DMS79 (cell line): ENCODE data around the gene SLC44A1.

Source experiments
- DNase-seq: peaks from one replicate; lab custom pipeline; 2025; lab: John Stamatoyannopoulos, UW

The SLC44A1 gene

DNA sequence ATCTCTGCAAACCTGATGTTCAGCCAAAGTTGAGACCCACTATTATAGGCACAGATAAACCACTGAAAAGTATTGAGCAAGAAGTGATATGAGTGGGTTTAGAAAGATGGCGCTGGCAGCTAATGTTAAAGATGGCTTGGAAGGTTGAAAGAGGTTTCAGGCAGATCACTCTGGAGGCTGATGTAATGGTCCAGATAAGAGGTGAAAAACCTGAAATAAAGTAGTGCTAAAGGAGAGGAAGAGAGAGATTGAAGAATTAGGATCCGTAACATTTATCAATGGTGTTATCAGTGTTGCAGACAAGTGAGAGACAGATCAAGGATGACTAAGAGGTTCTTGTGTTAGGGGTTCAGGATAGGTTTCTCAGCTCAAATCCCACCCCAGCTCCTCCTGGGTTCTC lies 58.3 kb downstream of the SLC44A1 start:
- no peak for DNase-seq

DNA sequence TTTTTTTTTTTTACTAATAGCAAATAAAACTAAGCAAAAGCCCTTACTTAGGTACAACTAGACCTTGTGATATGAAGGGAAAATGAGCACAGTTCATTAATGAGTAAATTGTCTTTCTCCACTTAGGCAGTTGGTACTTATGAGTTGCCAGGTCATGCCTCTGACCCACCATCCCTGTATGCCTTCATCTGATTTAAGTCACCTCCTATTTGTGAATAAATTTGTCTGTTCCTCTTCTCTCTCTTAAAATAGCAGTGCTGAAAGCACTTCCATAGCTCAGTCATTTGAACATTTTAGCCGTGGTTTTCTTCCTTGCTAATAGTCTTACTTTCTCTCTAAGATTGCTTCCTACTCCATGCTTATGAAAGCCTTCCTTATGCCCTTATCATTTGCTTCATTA lies 61.4 kb downstream of the SLC44A1 start:
- DNase-seq, result no peak

GRCh38 chr9:105306351-105307140 lies 62.1 kb downstream of the SLC44A1 start:
- DNase-seq, result no peak

- no peak for DNase-seq
Observed at GRCh38 chr9:105307591-105308130, 63.2 kb downstream of the SLC44A1 start.

DNA sequence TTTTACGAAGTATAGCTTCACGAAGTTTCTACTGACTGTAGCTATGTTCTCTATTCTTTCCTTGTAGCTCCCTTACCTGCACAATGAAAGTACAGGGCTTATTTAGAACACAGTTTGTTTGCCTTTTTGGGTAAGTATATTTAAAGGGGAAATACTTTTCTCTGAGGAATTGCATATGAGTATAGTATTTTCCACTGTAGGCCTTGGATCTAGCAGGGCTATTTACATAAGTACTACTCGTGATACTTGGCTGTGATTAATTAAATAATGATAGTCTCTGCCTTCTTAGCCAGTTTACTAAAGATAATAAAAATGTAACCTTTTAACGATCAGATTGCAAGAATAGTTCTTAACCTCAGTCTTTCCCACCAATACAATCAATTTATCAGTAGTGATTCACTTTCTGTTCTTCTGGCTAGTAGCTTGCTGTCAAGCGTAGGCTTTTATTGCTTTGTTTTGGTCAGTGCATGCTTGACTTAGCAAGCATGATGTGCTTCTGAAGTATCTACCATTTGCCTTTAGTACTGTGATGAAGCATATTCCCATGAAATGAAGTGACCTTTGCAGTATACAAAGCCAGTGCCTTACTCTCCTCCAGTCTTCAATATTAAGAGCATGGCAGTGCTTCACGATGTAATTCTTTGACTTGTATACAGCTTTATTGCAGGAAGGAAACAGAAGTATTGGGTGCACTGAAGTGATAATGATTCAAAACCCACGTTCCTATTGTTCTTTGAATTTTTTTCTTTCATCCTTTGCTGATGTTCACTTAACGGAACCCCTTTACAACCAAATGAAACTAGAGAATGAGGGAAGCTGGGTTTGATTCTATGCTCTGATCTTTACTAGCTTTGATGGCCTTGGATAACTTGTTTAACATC lies 64.2 kb downstream of the SLC44A1 start:
- no peak for DNase-seq

DNA sequence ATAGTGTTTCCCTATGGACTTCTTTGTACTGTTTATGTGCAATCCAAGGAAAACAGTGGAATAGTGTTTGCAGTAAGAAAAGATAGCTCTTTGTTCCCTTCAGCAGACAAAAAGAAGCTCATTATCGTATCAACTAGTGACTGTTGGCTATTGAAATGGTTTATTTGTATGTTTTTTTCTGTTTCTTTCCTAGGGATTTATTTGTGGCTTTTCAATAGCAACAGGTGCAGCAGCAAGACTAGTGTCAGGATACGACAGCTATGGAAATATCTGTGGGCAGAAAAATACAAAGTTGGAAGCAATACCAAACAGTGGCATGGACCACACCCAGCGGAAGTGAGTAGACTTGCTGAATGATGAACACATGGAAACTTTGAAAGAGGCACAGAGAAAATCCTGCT lies 65.1 kb downstream of the SLC44A1 start:
- no peak for DNase-seq

DNA sequence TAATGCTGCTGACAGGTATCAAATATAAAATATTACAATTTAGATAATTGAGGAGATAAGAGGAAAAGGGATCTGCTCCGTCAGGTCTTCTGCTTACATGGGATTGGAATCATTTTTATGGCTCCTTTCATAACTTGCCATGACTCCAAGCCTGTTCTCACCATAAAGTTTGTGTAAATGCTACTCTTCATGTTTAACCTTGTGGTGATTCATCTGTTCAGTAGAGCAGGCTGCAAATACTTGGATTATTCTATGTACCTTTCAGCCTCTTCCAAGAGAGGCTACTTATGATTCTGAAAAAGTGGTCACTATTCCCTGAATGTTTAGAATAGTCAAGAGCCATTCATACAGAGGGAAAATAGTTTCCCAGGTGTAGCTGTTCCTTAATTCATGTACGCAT lies 66.9 kb downstream of the SLC44A1 start:
- DNase-seq, result no peak

DNA sequence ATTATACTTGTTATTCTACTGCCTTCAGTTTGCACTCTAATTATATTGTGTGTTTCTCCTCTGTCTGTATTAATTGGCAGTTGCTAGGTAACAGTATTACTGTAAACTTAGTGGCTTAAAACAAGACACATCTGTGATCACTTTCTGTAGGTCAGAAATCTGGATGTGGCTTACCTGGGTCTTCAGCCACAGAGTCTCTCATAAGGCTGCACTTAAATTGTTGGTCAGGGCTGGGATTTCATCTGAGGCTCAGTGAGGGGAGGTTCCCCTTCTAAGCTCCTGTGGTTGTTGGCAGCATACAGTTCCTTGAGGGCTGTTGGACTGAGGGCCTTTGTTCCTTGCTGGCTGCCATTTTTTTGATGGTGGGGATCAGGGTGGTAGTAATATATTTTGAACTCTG lies 68.8 kb downstream of the SLC44A1 start:
- no peak for DNase-seq

DNA sequence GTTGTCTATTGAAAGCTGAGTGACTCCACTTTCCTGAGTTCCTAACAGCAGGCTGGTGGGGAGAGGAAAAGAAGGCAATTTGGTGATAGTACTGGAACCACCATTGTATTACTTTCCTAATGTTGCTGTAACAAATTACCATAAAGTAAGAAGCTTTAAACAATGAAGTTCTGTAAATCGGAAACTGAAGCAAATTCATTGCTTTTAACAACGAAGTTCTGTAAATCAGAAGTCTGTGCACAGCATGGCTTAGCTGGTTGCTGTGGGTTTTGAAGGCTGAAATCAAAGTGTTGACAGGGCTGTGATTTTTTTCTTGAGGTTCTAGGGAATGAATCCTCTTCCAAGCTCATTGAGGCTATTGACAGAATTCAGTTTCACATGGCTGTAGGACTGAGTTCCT lies 72.3 kb downstream of the SLC44A1 start:
- no peak for DNase-seq

DNA sequence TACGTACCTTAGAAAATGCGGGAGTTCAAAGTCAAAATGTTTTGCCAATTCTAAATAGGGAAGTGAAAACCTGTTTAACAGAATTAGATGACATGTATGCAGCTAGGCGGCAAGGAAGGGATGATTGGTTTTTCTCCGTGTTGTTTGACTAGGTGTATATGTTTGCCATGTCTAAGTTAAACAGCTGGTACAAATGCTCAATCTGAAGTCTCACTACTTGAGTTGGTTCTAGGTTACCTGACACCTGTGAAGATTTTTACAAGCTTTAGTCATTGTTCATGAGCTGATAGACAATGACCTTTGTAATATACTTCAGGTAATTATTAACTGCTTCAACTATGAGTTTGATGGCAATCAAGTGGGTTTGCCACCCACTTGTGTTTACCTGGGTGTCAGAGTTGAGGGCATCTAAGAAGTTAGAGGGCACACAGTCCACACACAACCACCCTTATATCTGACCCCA lies 74.3 kb downstream of the SLC44A1 start:
- no peak for DNase-seq

GRCh38 chr9:105319202-105319813 lies 74.9 kb downstream of the SLC44A1 start:
- DNase-seq, result no peak

DNA sequence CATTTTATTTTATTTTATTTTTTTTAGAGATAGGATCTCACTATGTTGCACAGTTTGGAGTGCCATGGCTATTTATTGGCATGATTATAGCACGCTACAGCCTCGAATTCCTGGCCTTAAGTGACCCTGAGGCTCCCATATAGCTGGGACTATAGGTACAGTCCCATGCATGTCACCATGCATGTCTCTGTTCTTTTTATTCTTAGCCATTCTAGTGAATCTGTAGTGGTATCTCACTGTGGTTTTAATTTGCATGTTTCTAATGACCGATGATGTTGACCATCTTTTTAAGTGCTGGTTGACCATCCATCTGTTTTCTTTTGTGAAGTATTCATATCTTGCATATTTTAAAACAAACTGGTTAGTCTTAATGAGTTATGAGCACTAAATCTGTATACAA lies 76.1 kb downstream of the SLC44A1 start:
- no peak for DNase-seq

DNA sequence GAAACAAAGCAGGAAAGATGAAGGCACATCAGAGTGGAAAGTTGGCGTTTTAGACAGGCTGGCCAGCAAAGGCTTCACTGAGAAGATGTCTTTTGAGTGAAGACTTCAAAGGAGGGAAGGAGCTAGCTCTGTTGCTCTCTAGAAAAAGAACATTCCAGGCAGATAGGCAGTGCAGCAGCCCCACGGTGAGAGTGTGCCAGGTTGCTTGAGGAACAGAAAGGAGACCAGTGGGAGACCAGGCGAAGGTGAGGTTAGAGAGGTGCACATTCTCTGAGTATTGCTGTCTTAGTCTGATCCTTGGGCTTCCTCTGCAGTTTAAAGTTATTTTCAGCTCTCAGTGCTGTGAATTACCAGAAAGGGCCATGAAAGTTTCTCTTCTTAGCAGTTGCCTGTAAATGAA lies 83.8 kb downstream of the SLC44A1 start:
- no peak for DNase-seq

DNA sequence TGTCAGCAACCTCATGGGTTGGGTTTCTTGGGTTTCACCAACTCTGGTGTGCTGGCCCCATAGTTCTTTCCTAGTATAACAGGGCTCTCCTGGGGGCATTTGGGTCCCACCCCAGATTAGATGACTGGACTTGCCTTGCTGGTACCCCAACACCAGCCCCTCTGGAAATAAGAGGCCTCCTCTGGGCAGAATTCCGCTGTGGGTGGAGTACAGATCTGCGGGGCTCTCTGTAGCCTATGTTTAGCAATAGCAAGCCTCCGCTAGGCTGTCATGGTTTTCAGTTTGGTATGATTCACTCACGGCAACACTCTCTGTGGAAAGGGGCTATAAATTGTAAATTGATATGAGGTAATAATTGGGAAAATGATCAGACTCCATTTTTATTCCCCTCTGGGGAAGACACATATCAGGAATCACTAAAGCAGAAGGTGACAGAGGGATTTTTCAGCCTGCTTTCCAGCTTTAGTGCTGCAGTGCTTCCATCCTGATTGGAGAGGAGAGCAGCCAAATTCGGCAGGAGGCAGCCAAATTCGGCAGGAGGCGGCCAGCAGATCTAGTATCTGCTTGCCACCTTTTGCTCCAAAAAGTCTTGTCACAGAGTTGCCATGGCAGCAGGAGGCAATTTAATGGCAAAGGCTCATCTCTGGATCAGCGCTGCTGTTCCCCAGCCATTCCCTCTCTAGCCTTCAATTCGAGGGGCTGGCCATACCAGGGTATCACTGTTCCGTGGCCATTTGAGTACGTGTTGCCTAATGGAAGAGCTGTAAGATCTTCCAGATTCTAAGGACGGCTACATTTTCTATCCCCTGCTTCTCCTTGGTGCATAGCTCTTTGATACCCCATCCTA lies 84.6 kb downstream of the SLC44A1 start:
- DNase-seq, result no peak

- no peak for DNase-seq
Observed at GRCh38 chr9:105329719-105330062, 85.2 kb downstream of the SLC44A1 start.

DNA sequence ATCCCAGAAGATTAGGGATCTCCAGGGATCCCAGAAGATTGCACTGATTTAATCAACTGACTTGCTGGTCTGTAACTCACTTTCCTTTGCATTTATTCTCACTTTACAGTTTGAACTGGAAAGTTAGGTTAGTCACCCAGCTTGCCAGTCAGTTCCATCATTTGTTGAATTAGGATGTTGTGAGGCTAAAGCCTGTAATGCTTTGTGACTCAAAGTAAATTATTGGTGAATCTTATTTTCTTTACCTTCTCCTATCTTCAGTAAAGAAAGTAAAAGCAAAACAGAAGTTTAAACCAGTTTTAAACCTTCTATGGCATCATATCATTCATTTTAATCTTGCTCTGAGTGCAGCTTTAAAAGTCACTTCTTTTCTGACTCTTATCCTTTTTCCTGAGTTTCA lies 85.8 kb downstream of the SLC44A1 start:
- no peak for DNase-seq

GRCh38 chr9:105330755-105331154 lies 86.3 kb downstream of the SLC44A1 start:
- DNase-seq, result no peak

DNA sequence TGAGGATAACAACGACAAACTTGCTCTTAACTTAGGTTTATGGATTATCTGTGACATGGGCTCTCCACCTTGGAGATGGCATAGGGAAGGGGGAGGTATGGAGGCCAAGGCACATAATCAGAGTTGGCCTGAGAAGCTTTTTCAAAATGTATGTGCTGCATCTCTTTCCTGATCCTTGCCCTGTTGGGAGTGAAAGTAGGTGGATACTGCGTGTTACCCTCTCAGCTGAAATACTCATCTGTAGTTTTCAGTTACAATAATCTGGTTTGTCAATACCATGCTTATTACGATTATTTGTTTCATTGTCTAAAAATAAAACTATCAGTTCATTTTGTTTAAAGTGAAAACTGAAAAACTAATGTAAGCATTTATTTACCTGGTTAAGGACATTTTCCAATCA lies 86.7 kb downstream of the SLC44A1 start:
- DNase-seq, result no peak

GRCh38 chr9:105331755-105332154 lies 87.3 kb downstream of the SLC44A1 start:
- DNase-seq, result no peak

- DNase-seq, result no peak
Observed at GRCh38 chr9:105332471-105332870, 88.0 kb downstream of the SLC44A1 start.

DNA sequence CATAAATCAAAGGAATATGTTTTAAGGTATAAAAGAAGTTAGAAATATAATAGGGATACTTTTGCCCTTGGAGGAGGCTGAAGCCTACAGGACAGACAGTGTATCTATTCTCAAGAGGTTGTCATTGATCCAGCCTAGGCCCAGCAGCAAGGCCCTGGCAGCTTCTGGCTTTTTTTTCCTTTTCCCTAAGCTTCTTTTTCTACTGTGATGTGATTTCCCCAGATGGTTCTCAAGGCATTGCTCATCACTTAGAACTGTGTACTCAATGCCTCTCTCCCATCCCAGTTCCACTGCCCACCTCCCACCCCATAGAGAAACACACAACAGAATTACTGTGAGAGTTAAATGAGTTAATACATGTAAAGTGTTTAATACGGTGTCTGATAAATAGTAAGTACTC lies 88.6 kb downstream of the SLC44A1 start:
- DNase-seq, result no peak

- DNase-seq, result no peak
Observed at GRCh38 chr9:105333811-105334210, 89.4 kb downstream of the SLC44A1 start.
